CD4-positive, alpha-beta T cell treated with Interleukin-6 at 100 ng/mL for 8 hours (primary cell): ENCODE data around the gene CSTPP1.
"Not testable (repeated sequence)": the region's sequence is repeated elsewhere in the genome, so short reads cannot be mapped to it uniquely, and the experiment has no call there.

ENCODE experiments used
- DNase-seq: peaks from one replicate; pipeline ENCODE4 v3.0.0-alpha.2; 2020; ENCODE audit warnings: mixed read lengths, low spot score

Gene CSTPP1

DNA sequence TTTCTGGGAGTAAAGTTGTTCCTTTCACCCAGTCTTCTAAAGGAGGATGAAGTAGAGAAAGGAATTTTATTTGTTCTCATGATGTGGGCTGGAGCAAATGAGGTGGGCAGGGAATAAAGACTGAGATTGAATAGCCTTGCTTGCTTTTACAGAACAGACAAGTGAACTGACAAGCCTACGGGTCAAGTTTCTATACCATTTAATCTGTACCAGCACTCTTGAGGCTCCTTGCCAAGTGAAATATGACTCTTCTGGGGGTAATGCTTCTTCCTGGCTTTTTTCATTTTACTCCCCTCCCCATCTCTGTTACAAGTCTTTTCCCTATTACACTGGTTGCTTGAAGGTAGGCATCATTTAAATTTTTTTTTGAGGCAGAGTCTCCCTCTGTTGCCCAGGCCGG lies 54.8 kb downstream of the CSTPP1 start:
- DNase-seq: no peak

DNA sequence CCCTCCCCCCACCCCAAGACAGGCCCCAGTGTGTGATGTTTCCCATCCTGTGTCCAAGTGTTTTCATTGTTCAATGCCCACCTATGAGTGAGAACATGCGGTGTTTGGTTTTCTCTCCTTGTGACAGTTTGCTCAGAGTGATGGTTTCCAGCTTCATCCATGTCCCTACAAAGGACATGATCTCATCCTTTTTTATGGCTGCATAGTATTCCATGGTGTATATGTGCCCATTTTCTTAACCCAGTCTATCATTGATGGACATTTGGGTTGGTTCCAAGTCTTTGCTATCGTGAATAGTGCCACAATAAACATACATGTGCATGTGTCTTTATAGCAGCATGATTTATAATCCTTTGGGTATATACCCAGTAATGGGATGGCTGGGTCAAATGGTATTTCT lies 55.8 kb downstream of the CSTPP1 start:
- not testable (repeated sequence) for DNase-seq

DNA sequence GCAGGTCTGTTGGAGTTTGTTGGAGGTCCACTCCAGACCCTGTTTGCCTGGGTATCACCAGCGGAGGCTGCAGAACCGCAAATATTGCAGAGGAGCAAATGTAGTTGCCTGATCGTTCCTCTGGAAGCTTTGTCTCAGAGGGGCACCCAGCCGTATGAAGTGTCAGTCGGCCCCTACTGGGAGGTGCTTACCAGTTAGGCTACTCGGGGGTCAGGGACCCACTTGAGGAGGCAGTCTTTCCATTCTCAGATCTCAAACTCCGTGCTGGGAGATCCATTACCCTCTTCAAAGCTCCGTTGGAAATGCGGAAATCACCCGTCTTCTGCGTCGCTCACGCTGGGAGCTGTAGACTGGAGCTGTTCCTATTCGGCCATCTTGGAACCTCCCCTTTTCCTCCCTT lies 61.2 kb downstream of the CSTPP1 start:
- DNase-seq: not testable (repeated sequence)

DNA sequence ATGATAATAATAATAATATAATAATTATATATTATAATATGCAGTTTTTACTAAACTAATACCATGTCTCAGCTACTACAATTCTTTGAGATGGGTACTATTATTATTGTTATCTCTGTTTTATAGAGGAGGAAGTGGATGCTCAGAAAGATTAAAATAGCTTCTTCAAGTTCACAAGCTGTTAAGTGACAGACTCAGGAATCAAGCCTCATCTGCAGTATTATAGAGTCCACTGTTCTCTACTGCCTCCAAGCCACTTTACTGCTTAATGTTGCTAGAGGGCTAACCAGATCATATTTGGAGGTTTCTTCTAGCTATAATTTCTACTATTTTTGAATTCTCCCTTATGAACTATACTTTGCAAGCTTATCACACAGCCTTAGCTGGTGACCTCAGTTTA lies 62.7 kb downstream of the CSTPP1 start:
- no peak for DNase-seq

DNA sequence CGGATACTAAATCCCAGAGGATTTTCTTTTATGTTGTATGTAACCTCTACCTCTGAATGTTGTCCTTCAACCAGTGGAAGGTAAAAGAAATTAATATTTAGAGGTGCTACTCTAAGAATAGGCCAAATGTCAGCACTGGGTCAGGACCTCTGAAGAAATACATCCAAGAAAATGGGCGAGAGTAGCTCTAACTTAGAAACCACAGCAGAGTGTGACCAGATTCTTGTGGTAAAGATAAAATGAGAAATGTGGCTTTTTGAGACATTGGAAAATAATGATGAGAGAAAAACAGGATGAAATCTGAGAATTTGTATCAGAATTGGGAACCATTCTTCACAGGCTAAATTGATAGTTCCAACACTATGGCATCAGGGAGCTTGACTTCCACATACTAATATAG lies 63.5 kb downstream of the CSTPP1 start:
- no peak for DNase-seq

DNA sequence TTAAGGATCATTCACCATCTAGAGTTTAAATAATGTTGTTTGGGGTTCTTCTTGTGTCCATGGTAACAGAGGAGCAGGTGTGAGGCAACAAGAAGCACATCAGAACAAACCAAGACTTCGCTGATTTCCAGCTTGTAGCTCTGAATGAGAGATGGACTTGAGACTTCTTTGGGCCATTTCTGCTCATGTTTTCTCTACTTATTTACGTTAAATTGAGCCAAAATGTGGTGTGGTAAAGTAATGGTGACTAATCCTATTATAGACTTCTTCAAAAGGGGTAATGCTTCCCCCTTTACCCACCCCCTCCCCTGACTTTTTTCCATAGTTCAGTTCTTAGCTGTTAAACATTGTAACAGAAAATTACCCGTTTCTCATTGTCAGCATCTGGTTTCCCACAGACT lies 65.2 kb downstream of the CSTPP1 start:
- DNase-seq: no peak

DNA sequence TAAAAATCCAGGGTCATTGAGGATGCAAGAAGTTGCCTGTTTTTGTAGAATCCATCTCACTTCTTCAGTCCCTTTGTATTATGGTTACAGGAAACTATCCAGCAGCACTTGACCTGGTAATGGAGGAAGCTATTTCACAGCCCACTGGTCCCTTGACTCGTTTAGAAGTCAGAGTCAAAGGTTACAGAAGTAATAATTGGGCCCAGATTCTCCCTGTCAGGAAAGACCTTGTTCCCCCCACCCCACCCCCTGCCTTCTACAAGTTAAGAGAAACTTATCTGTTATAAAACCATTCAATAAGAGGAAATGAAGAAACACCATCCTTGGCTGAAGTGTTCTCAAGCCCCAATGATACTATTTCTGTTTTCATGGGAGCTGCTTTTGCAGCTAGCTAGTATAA lies 65.8 kb downstream of the CSTPP1 start:
- DNase-seq: no peak

DNA sequence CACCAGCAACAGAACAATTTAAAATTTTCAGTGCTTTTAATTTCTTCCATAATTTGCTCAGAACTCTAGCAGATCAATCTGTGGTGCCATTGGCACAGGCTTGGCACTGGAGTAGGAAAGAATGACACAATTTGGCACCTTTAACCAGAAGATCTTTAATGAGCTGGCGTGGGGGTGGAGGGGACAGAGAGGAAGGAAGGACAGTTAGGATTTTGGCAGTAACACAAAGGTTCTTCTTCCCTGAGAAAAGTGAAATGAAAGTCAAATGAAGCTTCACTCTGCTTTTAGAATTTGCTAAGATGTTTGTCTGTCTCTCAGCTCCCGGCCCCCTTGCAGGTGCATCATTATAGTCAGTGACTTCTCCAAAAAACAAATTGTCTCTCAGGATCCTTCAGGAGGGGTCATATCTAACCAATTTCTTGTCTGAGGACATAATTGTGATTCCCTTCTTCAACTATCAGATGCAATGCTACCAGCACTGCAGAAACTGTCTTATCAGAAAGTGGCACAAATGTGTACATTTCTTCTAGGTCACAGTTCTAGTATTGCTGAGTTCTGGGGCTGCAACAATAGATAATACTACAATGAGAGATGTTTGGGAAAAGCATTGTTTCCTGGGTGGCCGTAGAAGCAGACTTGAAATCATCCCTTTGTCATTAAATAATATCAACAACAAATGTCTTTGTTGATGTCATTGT lies 66.8 kb downstream of the CSTPP1 start:
- no peak for DNase-seq

DNA sequence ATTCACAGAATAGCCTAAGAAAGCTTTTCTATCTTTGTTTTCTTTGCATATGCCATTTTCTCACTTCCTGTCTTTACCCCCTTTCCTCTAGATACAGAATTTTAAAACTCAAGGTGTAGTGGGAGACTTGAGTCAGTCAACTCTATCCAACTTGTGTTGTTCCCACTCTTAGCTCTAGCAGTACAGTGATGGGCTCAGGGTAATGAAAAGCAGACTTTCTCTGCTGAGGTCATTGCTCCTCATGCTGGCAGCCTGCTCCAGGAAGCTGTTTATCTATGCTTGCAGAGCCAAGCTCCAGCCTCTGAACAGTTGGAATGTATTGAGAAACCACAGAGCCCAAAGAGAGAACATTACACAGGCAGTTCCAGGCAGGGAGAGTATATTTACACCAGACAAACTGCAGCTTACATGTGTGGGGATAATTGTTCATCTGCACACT lies 68.1 kb downstream of the CSTPP1 start:
- no peak for DNase-seq

DNA sequence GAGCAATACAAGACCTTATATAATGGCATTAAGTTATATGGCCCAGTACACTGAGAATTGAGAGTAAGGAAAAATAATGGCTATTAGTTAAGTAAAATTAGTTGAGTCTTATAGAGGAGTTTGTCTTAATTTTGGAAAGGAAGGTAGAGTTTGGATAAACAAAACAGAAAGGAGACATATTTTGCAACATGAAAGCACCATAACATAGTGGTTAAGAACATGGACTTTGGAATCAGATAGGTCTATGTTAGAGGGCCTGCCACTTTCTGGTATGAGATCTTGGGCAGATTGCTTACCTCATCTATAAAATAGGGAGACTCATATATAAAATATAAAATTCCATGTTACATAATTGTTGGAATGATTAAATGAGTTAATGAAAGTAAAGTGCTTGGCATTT lies 68.9 kb downstream of the CSTPP1 start:
- DNase-seq: no peak

DNA sequence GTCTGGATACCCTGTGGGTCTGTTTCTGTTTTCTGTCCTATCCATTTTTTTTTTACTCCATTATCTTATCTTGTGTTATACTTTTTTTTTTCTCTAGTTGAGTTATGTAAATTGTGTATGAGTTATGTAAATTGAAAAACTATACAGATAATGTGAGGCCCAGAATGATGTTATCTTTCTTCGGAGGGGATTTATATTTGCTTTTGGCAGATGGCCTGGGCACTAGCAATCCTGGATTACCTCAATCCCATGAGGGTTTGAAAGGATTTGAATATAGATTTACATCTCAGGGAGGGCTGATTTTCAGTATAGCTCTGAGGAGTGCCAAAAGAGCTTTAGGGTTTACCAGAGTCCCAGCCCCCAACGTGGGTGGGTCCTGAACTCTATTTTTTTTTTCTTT lies 71.0 kb downstream of the CSTPP1 start:
- DNase-seq: no peak

DNA sequence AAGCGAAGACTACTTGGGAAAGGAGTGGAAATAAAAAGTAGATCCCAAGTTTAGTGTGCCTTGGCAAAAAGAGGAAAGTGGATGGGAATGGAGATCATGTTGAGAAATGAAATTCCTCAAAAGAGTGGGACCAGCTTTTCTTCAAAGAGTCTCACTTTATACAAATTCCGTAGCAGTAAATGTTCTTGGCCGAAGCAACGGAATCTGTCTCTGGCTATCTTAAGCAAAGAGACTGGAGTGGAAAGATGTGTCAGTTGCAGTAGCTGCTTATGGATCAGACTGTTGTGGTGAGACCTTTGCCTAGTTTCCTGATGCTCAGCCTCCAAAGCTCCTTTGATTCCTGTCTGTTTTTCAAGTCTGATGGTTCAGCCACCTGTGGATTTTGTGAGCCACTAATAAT lies 73.6 kb downstream of the CSTPP1 start:
- DNase-seq: no peak

DNA sequence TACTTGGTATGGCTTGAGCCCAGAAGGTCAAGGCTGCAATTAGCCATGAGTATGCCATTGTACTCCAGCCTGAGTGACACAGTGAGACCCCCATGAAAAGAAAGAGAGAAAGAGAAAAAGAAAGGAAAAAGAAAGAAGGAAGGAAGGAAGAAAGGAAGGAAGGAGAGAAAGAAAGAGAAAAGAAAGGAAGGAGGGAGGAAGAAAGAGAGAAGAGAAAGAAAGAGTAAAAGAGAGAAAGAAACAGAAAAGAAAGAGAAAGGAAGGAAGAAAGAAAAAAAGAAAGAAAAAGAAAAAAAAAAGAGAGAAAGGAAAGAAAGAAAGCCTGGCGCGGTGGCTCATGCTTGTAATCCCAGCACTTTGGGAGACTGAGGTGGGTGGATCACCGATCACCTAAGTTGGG lies 77.5 kb downstream of the CSTPP1 start:
- no peak for DNase-seq

DNA sequence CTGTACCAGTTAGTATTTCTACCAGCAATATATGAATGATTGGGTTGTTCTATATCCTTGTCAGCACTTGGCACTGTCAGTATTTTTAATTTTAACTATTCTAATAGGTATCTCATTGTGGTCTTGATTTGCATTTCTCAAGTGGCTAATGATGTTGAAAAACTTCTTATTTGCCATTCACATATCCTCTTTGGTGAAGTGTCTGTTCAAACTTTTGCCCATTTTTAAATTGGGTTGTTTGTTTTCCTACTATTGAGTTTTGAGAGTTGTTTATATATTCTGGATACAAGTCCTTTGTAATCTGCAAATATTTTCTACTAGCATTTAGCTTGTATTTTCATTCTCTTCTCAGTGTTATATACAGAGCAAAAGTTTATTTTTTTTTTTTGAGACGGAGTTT lies 82.1 kb downstream of the CSTPP1 start:
- DNase-seq: no peak

DNA sequence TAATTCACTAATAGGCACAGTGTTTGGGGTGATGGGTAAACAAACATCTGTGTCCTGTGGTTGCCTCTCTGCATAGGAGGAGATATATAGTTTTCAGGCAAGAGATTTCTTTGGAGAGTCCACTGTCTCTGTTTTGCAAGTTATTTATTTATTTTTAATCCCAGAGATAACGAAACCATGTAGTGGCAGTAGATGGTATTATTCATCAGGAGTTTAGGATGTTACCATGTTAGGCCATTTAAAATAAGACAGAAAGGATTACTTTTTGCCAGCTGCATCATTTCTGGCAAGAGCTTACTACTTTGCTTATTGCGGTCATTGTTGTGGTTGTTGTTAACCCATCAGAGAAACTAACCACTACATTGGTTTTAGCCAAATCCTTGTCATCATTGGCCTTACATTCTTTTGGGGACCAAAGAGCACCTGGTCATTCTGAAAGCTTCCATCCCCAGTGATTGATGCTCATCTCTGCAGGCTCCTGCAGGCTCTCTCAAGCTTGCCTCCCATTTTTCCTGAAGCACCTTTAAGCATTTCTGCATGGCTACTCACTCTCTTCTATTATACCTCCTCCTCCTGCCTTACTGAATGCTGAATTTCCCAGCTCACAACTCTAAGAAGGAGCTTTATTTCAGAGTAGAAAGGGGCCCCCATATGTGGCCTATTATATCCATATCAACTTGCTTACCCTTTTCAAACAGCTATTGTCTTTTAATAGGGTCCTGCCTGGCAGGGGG lies 84.4 kb downstream of the CSTPP1 start:
- no peak for DNase-seq

DNA sequence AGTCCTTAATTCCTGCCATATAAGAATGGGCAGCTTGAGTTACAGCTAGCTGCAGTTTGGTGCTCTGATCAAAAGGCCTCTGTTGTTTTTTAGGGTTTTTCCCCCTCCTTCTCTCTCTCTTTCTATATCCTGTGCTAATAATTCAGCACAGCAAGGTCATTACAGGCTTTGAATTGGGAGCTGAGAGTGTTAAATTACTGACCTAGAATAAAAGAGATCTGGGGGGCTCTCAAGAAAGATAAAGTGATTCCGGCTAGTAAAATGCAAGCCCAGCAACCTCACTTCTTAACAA lies 84.9 kb downstream of the CSTPP1 start:
- DNase-seq: no peak

DNA sequence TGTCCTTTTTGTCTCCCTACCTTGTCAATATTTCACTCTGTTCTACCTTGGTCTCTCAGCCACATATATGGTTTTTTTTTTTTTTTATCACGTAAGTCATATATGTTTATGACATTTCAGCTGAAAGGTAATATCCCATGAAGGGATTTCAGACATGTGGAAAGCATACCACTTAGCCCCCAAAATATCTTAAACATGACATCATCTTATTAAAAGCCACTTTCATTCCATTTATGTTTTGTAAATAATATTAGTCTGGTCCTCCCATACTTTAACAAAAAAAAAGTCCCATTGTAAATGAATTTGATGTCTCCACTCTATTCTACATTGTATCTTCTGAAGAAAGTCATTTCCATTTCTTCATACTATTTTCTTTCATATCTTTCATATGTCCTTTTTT lies 85.4 kb downstream of the CSTPP1 start:
- DNase-seq: no peak

DNA sequence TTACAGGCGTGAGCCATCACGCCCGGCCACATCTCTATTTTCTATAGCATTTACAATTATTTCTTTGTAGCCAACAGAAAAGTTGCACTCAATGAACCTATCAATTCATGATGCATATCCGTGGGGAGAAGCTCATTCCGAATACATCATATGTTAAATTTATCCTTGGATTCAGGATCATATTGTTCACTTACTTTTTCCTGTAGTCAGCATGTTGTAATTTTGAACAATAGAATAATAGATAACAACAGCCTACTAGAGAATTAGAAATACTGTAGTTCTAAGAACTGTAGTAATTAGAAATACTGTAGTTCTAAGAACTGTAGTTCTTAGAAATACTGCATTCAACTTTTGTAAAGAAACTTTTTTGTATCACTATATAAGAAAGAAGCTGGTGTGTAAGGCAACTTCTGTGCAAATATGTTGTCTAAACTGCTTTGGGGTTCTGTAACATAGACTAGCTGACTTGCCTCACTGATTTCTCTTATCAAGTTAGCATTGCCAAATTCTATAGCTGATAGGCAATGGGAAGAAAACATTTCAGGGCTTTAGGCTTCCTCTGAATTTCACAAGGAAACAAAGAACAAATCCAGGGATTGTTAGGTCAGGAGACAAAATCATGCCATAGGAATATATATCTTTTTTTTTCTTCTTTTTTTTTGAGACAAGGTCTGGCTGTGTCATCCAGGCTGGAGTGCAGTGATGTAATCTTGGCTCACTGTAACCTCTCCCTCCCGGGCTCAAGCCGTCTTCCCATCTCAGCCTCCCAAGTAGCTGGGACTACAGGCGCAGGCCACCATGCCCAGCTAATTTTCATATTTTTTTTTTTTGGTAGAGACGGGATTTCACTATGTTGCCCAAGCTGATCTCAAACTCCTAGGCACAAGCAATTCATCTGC lies 91.9 kb downstream of the CSTPP1 start:
- no peak for DNase-seq

DNA sequence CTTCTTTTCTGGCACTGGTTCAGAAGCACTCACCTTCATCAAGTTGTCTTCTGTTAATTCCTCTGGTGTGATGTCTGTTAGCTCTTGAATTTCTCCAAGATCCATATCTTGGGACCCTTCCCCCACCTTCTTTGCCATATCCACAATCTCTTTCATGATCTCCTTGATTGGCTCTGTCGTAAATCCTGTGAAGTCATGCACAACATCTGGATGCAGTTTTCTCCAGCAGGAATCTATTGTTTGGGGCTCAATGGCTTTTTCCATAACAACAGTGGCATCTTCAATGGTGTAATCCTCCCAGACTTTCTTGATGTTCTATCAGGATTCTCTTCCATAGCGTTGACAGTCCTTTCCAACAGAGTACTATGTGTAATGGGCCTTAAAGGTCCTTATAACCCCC lies 96.9 kb downstream of the CSTPP1 start:
- no peak for DNase-seq

DNA sequence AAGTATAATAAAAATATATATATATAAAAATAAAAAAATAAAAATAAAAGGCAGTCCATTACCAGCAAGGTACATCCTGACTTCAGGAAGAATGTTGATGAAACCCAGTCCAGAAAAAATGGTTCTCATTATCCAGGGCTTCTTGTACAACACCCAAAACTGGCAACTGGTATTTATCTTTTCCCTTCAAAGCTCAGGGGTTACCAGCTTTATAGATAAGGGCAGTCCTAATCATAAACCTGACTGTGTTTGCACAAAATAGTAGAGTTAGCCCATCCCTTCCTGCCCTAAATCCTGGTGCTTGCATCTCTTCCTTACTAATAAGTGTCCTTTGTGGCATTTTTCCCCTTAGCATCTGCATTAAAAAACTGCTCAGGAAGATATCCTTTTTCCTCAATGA lies 97.5 kb downstream of the CSTPP1 start:
- no peak for DNase-seq

DNA sequence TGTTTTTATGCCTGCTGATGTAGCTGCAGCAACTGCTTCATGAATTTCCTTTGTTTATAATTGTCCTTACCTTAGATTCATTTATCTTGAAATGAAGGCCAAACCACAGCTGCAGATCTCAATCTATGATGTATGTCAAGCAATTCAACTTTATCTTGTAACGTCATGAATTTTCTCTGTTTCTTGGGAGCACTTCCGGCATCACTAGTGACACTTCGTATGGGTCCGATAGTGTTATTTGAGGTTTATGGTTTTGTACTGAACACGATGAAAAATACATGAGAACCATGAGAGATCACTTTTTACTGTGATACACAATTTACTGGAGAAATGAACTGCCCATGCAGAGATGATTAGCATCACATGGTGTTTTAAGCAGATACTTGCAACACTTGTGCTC lies 98.5 kb downstream of the CSTPP1 start:
- DNase-seq: no peak

DNA sequence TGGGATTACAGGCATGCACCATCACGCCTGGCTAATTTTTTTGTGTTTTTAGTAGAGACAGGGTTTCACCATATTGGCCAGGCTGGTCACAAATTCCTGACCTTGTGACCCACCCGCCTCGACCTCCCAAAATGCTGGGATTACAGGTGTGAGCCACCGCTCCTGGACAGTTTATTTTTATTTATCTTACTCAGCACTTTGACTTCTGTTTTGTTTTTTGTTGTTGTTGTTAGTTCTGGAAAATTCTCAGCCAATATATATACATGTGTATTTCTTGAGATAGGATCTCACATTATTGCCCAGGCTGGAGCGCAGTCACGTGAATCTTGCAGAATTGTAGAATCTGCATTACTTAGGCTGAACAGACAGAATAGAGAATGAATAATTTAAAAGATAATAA lies 107.6 kb downstream of the CSTPP1 start:
- no peak for DNase-seq

DNA sequence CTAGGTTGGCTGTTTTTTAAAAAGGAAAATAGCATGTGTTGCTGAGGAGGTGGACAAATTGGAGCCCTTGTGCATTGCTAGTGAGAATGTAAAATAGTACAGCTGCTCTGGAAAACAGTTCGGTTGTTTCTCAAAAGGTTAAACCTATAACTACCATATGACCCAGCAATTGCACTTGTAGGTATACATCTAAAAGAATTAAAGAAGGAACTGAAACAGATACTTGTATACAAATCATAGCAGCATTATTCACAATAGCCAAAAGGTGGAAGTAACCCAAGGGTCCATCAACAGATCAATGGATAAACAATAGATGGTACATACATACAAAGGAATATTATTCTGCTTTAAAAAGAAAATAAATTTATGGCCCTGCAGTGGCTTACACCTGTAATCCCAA lies 111.4 kb downstream of the CSTPP1 start:
- DNase-seq: no peak
